Spleen (tissue), 7 donors: ENCODE results near the gene UBE3B.
A peak's percentile ranks its signal among the peaks of the same experiment; 100 is the strongest.

ENCODE experiments used
- CTCF ChIP-seq, 11 experiments: fragments of 200-600 bp in 7 of 11; fragments of 450-650 bp in 4 of 11; sonication (generic) in 4 of 11; IDR thresholded peaks in 8 of 11; conservative IDR thresholded peaks in 3 of 11; 1 replicate in 7 of 11; 2 replicates in 4 of 11; pipeline versions ENCODE4 v1.4.0 to v1.8.0; 2016 to 2021; ENCODE audit warnings: antibody characterized with exemption in 11 of 11, inconsistent platforms in 4 of 11, mild to moderate bottlenecking in 1 of 11
- POLR2A ChIP-seq, 3 donors: fragments of 450-650 bp; IDR thresholded peaks; one replicate each; pipeline ENCODE4 v1.5.1; 2017; ENCODE audit warnings: antibody characterized with exemption in 3 of 3, mild to moderate bottlenecking in 1 of 3
- donor health status: DM: no; HTN: no; CAD: no; lungs with moderate emphysema.
- donor health status: DM: no; HTN: no; CAD: no.
- donor health status: DM: no; HTN: no; CAD: no.

- no peak for TF ChIP-seq POLR2A (IDR thresholded peaks at IDR 0.05)
- peak; percentile 5 to 87 (median 78) for TF ChIP-seq CTCF (IDR thresholded peaks at IDR 0.05 in 8 of 11, conservative IDR thresholded peaks at IDR 0.05 in 3 of 11)
Measured at GRCh38 chr12:109432842-109433304, 44.6 kb upstream of the UBE3B start.
